Right forelimb (tissue), 1 donor: ENCODE measurements around the gene TTC7B.
A peak's percentile ranks its signal among the peaks of the same experiment; 100 is the strongest.

ENCODE experiments used
- DNase-seq: peaks from one replicate; pipeline ENCODE4 v3.0.0-alpha.2; 2018

The TTC7B gene

GRCh38 chr14:90733139-90733808 is 83.0 kb downstream of the TTC7B start:
- DNase-seq: no peak

DNA sequence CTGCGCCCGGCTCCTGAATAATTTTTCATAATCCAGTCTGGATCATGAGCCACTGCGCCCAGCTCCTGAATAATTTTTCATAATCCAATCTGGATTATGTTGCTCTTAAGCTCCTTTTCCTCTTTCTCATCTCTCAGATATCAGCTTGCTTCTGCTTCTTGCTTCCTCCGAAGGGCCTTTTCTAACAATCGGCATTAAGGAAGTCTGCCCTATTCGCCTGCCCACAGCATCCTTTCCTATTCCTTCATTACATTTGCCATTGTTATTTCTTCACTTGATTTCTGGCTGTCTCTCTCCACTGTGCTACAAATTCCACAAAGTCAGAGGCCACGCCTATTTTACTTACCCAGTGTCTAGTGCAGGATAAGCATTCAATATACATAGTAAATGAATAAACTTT is 83.5 kb downstream of the TTC7B start:
- DNase-seq: no peak

- no peak for DNase-seq
Observed at GRCh38 chr14:90732139-90732538, 84.1 kb downstream of the TTC7B start.

DNA sequence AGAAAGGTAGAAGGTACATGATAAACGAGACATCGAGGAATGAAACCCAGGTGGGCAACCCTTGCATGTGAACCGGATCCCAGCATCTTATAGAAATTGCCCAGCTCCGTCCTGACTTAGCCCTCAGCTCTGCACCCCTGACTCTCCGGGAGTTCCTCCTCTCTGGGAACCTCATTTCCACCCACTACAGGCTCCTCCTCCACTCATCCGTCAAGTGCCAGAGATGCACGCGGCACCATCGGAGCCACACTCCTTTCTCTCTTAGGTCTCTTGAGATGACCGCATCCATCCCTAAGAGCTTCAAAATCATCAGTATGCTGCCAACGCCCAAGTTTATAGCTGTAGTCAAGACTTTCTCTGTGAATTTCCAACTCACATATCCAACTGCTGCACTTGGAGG is 84.7 kb downstream of the TTC7B start:
- no peak for DNase-seq

DNA sequence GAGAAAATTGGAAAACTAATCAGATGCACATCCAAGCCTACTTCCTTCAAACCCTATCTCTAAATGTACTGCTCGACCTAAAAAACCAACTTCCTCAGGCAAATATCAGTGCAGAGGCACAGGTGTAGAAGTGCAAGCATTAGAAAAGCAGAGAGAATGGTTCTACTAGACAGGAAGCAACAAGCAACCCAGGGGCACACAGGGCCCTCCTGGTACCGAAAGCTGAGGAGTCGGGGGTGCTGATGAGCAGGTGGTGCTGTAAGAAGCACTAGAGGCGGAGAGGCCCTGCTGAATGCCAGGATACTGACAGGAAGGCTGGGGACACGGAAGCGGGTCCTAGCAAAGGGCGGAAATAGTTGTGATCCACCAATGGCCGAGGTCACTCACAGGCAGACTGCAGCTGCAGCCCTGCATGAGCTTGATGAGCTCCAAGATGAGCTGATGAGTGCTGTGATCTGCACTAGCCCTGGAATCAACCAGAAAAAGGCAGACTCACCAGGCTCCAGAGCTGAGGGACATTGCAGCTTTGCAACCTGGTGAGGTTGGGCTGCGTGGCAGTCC is 85.9 kb downstream of the TTC7B start:
- DNase-seq: no peak

DNA sequence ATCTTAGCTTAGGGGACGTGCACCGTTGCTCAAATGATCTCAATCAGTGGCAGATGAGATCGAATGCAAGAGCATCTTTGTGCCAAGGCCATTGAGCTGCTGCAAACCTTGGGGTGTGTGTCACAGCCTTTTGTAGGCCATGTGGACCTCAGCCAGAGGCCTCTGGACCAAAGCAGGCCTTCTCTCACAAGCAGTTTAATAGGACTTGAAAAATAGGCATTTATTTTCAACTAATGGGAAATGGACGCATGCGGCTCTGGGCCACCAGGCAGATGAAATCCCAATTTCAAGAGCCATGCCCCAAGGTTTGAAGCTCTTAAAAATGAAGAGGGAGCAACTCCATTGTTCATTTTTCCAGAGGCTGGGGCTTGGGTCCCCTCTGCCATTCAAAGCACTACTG is 87.3 kb downstream of the TTC7B start:
- no peak for DNase-seq

- no peak for DNase-seq
Observed at GRCh38 chr14:90727082-90727481, 89.1 kb downstream of the TTC7B start.

GRCh38 chr14:90726656-90727055 is 89.6 kb downstream of the TTC7B start:
- no peak for DNase-seq

DNA sequence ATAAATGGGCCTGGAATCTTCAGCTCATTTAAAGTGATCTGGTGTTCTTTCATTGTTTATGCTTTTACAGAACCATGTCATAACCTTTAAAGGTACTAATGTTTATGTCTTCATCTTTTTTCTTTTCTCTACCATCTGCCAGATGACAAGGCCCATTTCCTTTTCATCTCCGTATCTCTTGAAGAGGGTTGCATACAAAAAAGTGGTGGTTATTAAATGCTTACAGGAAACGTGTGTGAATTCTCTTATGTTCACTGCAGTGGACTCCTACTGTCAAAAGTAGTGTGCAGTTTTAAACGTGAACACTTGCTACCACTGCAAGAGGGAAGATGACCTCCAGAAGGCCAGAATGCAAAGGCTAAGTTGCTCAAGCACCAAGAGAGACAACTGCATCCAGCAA is 91.4 kb downstream of the TTC7B start:
- DNase-seq: no peak

DNA sequence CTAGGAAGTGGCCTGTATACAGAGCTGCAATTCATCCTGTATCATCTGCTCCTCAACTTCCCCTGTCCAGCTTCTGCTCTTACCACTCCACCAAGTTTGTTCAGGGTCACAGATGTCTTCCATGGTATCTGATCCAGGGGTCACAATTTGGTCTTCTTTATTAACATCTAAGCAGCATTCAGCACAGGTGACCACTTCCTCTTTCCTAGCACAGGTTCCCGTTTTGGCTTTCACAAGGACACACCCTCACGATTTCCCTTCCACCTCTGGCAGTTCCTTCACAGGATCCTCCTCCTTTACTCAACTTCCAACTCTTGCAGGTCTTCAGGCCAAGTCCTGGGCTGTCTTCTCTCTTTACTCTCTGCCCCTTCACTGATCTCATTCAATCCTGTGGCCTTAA is 93.6 kb downstream of the TTC7B start:
- no peak for DNase-seq

- DNase-seq: no peak
Observed at GRCh38 chr14:90721619-90722305, 94.5 kb downstream of the TTC7B start.

GRCh38 chr14:90720832-90721231 is 95.4 kb downstream of the TTC7B start:
- no peak for DNase-seq

DNA sequence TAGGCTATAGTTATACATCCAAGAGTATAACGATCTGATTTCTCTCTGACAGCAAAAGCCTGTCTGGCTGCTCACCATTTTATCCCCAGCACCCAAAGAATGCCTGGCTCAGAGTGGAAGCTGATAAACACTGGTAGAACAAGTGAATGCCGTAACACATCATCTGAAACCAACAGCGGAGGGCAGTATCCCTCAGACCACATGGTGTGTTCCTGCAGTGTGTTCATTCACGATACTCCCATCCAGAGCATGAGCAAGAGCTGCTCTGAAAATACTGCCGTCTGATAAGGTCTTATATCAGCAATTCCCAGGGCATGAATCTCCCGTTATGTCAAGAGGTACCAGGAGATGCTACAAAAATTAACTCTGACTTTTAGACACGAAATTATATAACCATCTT is 95.9 kb downstream of the TTC7B start:
- no peak for DNase-seq

- no peak for DNase-seq
Observed at GRCh38 chr14:90717916-90718315, 98.3 kb downstream of the TTC7B start.

GRCh38 chr14:90715993-90716392 is 100.2 kb downstream of the TTC7B start:
- DNase-seq: no peak

- no peak for DNase-seq
Observed at GRCh38 chr14:90715495-90715894, 100.7 kb downstream of the TTC7B start.

GRCh38 chr14:90714811-90715210 is 101.4 kb downstream of the TTC7B start:
- DNase-seq: no peak

GRCh38 chr14:90704738-90705392 is 111.4 kb downstream of the TTC7B start:
- DNase-seq: no peak

GRCh38 chr14:90703841-90704737 is 112.1 kb downstream of the TTC7B start:
- no peak for DNase-seq

GRCh38 chr14:90700933-90701776 is 115.1 kb downstream of the TTC7B start:
- no peak for DNase-seq

DNA sequence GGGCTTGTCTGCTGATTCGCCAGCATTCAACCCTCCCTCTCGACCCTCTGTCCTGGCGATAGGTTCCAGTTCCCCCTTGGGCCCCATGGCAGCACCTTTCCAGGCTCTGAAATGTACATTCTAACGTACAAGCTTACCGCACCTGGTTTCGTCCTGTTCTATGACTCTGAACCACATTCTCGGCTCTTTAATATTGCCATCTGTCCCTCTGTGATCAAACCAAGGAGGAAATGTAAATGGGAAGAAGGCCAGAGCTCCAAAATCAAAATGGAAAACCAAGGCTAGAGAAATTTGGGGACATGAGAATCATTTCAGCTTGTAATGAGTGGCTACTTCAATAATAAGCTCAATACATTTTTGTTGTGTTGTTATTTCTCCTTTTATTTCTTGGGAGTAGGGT is 117.2 kb downstream of the TTC7B start:
- DNase-seq: no peak

DNA sequence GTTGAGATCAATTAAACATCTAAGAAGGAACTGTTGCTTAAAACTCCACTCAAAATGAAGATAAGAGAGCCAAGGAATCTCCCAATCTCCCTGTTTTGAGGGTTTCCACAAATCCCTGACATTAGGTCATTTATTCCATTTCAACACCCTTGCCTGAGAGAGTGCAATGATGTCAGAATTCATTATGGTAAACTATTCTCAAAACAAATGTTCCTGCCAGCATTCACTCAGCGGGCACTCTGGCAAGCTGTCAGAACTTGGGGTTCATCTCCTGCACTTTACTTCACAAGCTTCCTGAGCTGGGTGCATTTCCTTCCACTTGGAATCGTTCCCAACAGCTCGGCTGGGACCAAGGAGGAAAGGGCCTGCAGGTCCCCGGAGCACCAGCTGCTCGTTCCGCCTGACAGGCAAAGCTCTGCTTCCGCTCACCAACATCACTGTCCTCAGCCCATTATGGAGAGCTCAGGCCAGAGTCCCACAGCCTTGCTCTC is 117.8 kb downstream of the TTC7B start:
- peak; percentile 62 for DNase-seq
